GM12875 (cell line): Measurements from ENCODE around the gene PPM1D.

Experiments used
- H3K4me3 ChIP-seq: one replicate; pipeline ENCODE4 v1.5.1; 2011; ENCODE audit warnings: low read depth, low read length, control low read depth
- CTCF ChIP-seq: IDR thresholded peaks from 2 replicates; pipeline ENCODE4 v1.5.1; 2011; ENCODE audit warnings: low read depth, mild to moderate bottlenecking, control low read depth, inconsistent platforms, low read length, moderate library complexity, borderline replicate concordance; ENCODE audit not compliant: insufficient read depth

The PPM1D gene

GRCh38 chr17:60641126-60641525 is 41.1 kb downstream of the PPM1D start:
- no peak overlapping the region for H3K4me3 ChIP-seq
- TF ChIP-seq CTCF: no peak

GRCh38 chr17:60641810-60642220 is 41.8 kb downstream of the PPM1D start:
- peak; percentile 35; the same call in 1 of the 2 replicates for TF ChIP-seq CTCF
- no peak overlapping the region for H3K4me3 ChIP-seq

- H3K4me3 ChIP-seq: no peak overlapping the region
- no peak for TF ChIP-seq CTCF
Observed at GRCh38 chr17:60645918-60646523, 46.0 kb downstream of the PPM1D start.

- TF ChIP-seq CTCF: no peak
- H3K4me3 ChIP-seq: no peak overlapping the region
Observed at GRCh38 chr17:60646701-60647100, 46.7 kb downstream of the PPM1D start.

GRCh38 chr17:60647705-60648104 is 47.7 kb downstream of the PPM1D start:
- TF ChIP-seq CTCF: no peak
- H3K4me3 ChIP-seq: no peak overlapping the region

- TF ChIP-seq CTCF: no peak
Observed at GRCh38 chr17:60652454-60653247, 52.7 kb downstream of the PPM1D start.

GRCh38 chr17:60653569-60653968 is 53.6 kb downstream of the PPM1D start:
- no peak overlapping the region for H3K4me3 ChIP-seq
- TF ChIP-seq CTCF: no peak

More at GRCh38 chr17:60652454-60653247, 52.7 kb downstream of the PPM1D start:
- H3K4me3 ChIP-seq: no peak overlapping the region
